IMR-90 (cell line): ENCODE results near the gene KIAA0825. TPM values are rescaled to one million over a fixed set of nuclear protein-coding genes. Genes with fewer than 3 reads are reported as not detected.

Experiments used
- ATAC-seq: fragments of 200-7000 bp; cut with Tn5 transposase; 2 replicates; pipeline ENCODE4 v1.9.1; 2020; ENCODE audit warnings: low read depth, mild to moderate bottlenecking, moderate library complexity
- BruUV-seq: library from RNA; stranded (reverse); fragments of 400-500 nt; replicated peaks from 2 replicates; lab custom pipeline; 2021; lab: Mats Ljungman, UMichigan
- CTCF ChIA-PET: fragments of 300-600 bp; formaldehyde crosslinking; extraction: SDS; loops from one replicate; lab custom pipeline; 2021; ENCODE audit warnings: antibody characterized with exemption; lab: Yijun Ruan, JAX
- POLR2A ChIA-PET: fragments of 300-600 bp; sonication (Branson Sonifier 250); formaldehyde crosslinking; loops from one replicate; lab custom pipeline; 2022; ENCODE audit warnings: antibody characterized with exemption; ENCODE audit not compliant: unreplicated experiment; lab: Charles Lee
- DNase-seq: peaks from one replicate; pipeline ENCODE4 v3.0.0; 2013
- H2AFZ ChIP-seq: replicated peaks from 2 replicates; pipeline ENCODE3; 2013; ENCODE audit warnings: low read length, mild to moderate bottlenecking; ENCODE audit not compliant: poor library complexity
- H2AK5ac ChIP-seq: 2 replicates; pipeline ENCODE4 v1.6.1; 2013; ENCODE audit warnings: low read depth, low read length, inconsistent platforms
- H2AK9ac ChIP-seq: replicated peaks from 2 replicates; pipeline ENCODE3; 2013; ENCODE audit warnings: mild to moderate bottlenecking, low read depth, low read length, moderate library complexity; ENCODE audit not compliant: poor library complexity
- H2BK120ac ChIP-seq: 2 replicates; pipeline ENCODE4 v1.6.1; 2013; ENCODE audit warnings: low read depth, low read length, inconsistent platforms
- H2BK15ac ChIP-seq: 3 replicates; pipeline ENCODE4 v1.6.1; 2013; ENCODE audit warnings: low read depth, low read length, inconsistent platforms
- H2BK20ac ChIP-seq: 2 replicates; pipeline ENCODE4 v1.6.1; 2013; ENCODE audit warnings: low read depth, mild to moderate bottlenecking, inconsistent platforms, low read length, moderate library complexity
- H2BK5ac ChIP-seq: 2 replicates; pipeline ENCODE4 v1.6.1; 2013; ENCODE audit warnings: mild to moderate bottlenecking, low read depth, low read length, inconsistent platforms; ENCODE audit not compliant: poor library complexity, severe bottlenecking
- H3K14ac ChIP-seq: replicated peaks from 2 replicates; pipeline ENCODE4 v1.6.1; 2013; ENCODE audit warnings: low read depth, low read length, inconsistent platforms
- H3K18ac ChIP-seq: 2 replicates; pipeline ENCODE4 v1.6.1; 2013; ENCODE audit warnings: low read depth, low read length, control low read depth
- H3K23ac ChIP-seq: 2 replicates; pipeline ENCODE4 v1.6.1; 2013; ENCODE audit warnings: low read depth, low read length, inconsistent platforms
- H3K27ac ChIP-seq: 2 replicates; pipeline ENCODE4 v1.5.1; 2013; ENCODE audit warnings: mild to moderate bottlenecking, control low read depth, low read length; ENCODE audit not compliant: insufficient read depth
- H3K27me3 ChIP-seq: 2 replicates; pipeline ENCODE4 v1.6.1; 2013; ENCODE audit warnings: low read length; ENCODE audit not compliant: control insufficient read depth, insufficient read depth
- H3K36me3 ChIP-seq: 2 replicates; pipeline ENCODE4 v1.6.1; 2013; ENCODE audit warnings: low read length, mixed read lengths; ENCODE audit not compliant: control insufficient read depth, insufficient read depth
- H3K4ac ChIP-seq: 2 replicates; pipeline ENCODE4 v1.6.1; 2013; ENCODE audit warnings: low read depth, low read length, inconsistent platforms
- H3K4me1 ChIP-seq: 2 replicates; pipeline ENCODE4 v1.6.1; 2013; ENCODE audit warnings: low read length, mixed read lengths; ENCODE audit not compliant: control insufficient read depth, insufficient read depth
- H3K4me2 ChIP-seq: 2 replicates; pipeline ENCODE4 v1.6.1; 2013; ENCODE audit warnings: low read depth, mild to moderate bottlenecking, control low read depth, low read length, moderate library complexity
- H3K4me3 ChIP-seq: 2 replicates; pipeline ENCODE4 v1.5.1; 2013; ENCODE audit warnings: low read depth, mild to moderate bottlenecking, control low read depth, low read length, moderate library complexity; ENCODE audit not compliant: insufficient read depth
- H3K56ac ChIP-seq: 2 replicates; pipeline ENCODE4 v1.6.1; 2013; ENCODE audit warnings: low read length, inconsistent platforms; ENCODE audit not compliant: insufficient read depth; ENCODE audit errors: extremely low read depth
- H3K79me1 ChIP-seq, 2 experiments: 2 replicates each; pipeline ENCODE4 v1.6.1; 2013; ENCODE audit warnings: low read length in 2 of 2, inconsistent platforms in 1 of 2, low read depth in 1 of 2
- H3K9ac ChIP-seq: 2 replicates; pipeline ENCODE4 v1.6.1; 2013; ENCODE audit warnings: low read depth, low read length, control low read depth
- H3K9me1 ChIP-seq: 2 replicates; pipeline ENCODE4 v1.6.1; 2013; ENCODE audit warnings: low read length, inconsistent platforms; ENCODE audit not compliant: insufficient read depth
- H3K9me3 ChIP-seq: 2 replicates; pipeline ENCODE4 v1.6.1; 2013; ENCODE audit warnings: low read length; ENCODE audit not compliant: control insufficient read depth, insufficient read depth
- H4K20me1 ChIP-seq: 2 replicates; pipeline ENCODE4 v1.6.1; 2013; ENCODE audit warnings: low read length, inconsistent platforms; ENCODE audit not compliant: insufficient read depth
- H4K5ac ChIP-seq: 2 replicates; pipeline ENCODE4 v1.6.1; 2013; ENCODE audit warnings: mild to moderate bottlenecking, low read depth, low read length, control low read depth
- H4K8ac ChIP-seq, 2 experiments: 2 replicates each; pipeline ENCODE4 v1.6.1; 2013; ENCODE audit warnings: low read depth in 2 of 2, low read length in 2 of 2, control low read depth in 1 of 2, inconsistent platforms in 1 of 2
- H4K91ac ChIP-seq: 2 replicates; pipeline ENCODE4 v1.6.1; 2013; ENCODE audit warnings: low read depth, low read length, inconsistent platforms; ENCODE audit not compliant: insufficient read depth
- BHLHE40 ChIP-seq: fragments of 150-350 bp; IDR thresholded peaks from 2 replicates; pipeline ENCODE4 v1.6.1; 2016; ENCODE audit warnings: mild to moderate bottlenecking, low read depth, low read length
- CEBPB ChIP-seq: IDR thresholded peaks from 2 replicates; pipeline ENCODE4 v1.6.1; 2012; ENCODE audit warnings: low read depth, low read length, improper control_type of control experiment
- ELK1 ChIP-seq: fragments of 150-350 bp; IDR thresholded peaks from 2 replicates; pipeline ENCODE4 v1.6.1; 2016; ENCODE audit warnings: low read depth, mild to moderate bottlenecking, low read length, moderate library complexity, borderline replicate concordance
- FOS ChIP-seq: fragments of 150-350 bp; IDR thresholded peaks from 2 replicates; pipeline ENCODE4 v1.6.1; 2016; ENCODE audit warnings: low read depth, low read length
- MAZ ChIP-seq: IDR thresholded peaks from 2 replicates; pipeline ENCODE4 v1.6.1; 2012; ENCODE audit warnings: low read depth, mild to moderate bottlenecking, low read length, improper control_type of control experiment, moderate library complexity, borderline replicate concordance
- MXI1 ChIP-seq: IDR thresholded peaks from 2 replicates; pipeline ENCODE4 v1.6.1; 2012; ENCODE audit warnings: low read depth, mild to moderate bottlenecking, low read length, moderate library complexity, borderline replicate concordance
- NFE2L2 ChIP-seq: fragments of 150-350 bp; IDR thresholded peaks from 2 replicates; pipeline ENCODE4 v1.6.1; 2016; ENCODE audit warnings: low read depth, mild to moderate bottlenecking, low read length
- POLR2A ChIP-seq: IDR thresholded peaks from 2 replicates; pipeline ENCODE4 v1.6.1; 2012; ENCODE audit warnings: mild to moderate bottlenecking, low read depth, low read length
- RAD21 ChIP-seq: IDR thresholded peaks from 2 replicates; pipeline ENCODE4 v1.6.1; 2012; ENCODE audit warnings: low read length, improper control_type of control experiment
- RFX5 ChIP-seq: IDR thresholded peaks from 2 replicates; pipeline ENCODE4 v1.8.0; 2012; ENCODE audit warnings: low read depth, mild to moderate bottlenecking, low read length, moderate library complexity
- SMC3 ChIP-seq: fragments of 150-350 bp; IDR thresholded peaks from 2 replicates; pipeline ENCODE4 v1.6.1; 2016; ENCODE audit warnings: low read depth, mild to moderate bottlenecking, antibody characterized with exemption, low read length, moderate library complexity
- WGBS, 2 experiments: methylation state at CpG; one replicate each; pipeline versions ENCODE4 v1.1.5 to v1.1.7; 2013; ENCODE audit warnings: missing lambda C conversion rate in 2 of 2; ENCODE audit not compliant: insufficient read length in 1 of 2; ENCODE audit errors: extremely low coverage in 2 of 2; 5-methylcytosine and 5-hydroxymethylcytosine counted together
- dilution Hi-C: fragments of 300-500 bp; cut with HindIII; formaldehyde crosslinking; loops from one replicate; pipeline ENCODE4 v1.14.3; 2018; ENCODE audit warnings: low sequenced_read_pairs; ENCODE audit not compliant: unreplicated experiment
- in situ Hi-C: fragments of 300-500 bp; cut with MboI; formaldehyde crosslinking; loops from 3 replicates; pipeline ENCODE4 v1.14.3; 2019; ENCODE audit warnings: low sequenced_read_pairs, inconsistent platforms, mixed read lengths
- intact Hi-C: fragments of 100-400 bp; cut with micrococcal nuclease; formaldehyde crosslinking; loops from 2 replicates; pipeline ENCODE4 v1.10.0; 2022
- polyA plus RNA-seq, 3 experiments: library from polyadenylated mRNA; depleted of rRNA; stranded (reverse); fragments of >200 nt; gene quantifications; 2 replicates each; pipeline ENCODE4 v1.2.3, GENCODE V29; 2012; ENCODE audit warnings: low replicate concordance in 1 of 3
- total RNA-seq: library from RNA; depleted of rRNA; stranded (reverse); fragments of >200 nt; gene quantifications from 2 replicates; pipeline ENCODE4 v1.2.3, GENCODE V29; 2012
- TF ChIP-seq, protein P1 (sequence below): fragments of 150-350 bp; IDR thresholded peaks from 2 replicates; pipeline ENCODE4 v1.6.1; 2017; ENCODE audit warnings: mild to moderate bottlenecking, antibody characterized with exemption, low read length, low read depth
- TF ChIP-seq, protein P2 (sequence below): conservative IDR thresholded peaks from 2 replicates; pipeline ENCODE4 v1.5.1; 2012; ENCODE audit warnings: mild to moderate bottlenecking, low read depth, low read length, improper control_type of control experiment

Gene KIAA0825
- total and polyA plus RNA-seq, 2 of the 4 experiments (the other 2 are of a cell fraction) = 0.46 to 1.8 TPM

- Histone ChIP-seq H3K56ac (no peak overlapping the region), H3K18ac (no peak overlapping the region), H2BK120ac (no peak overlapping the region), H2AK5ac (no peak overlapping the region), H2AFZ (no peak overlapping the region), H3K23ac (no peak overlapping the region), H3K4me3 (no peak overlapping the region), H4K20me1 (no peaks in the 10 kb centered on the region), H3K27me3 (no peaks in the 10 kb centered on the region), H4K5ac (no peak overlapping the region), H2AK9ac (no peak overlapping the region), H3K4ac (no peak overlapping the region), H4K8ac (no peak overlapping the region), H2BK15ac (no peak overlapping the region), H2BK5ac (no peak overlapping the region), H3K27ac (no peak overlapping the region), H3K14ac (no peak overlapping the region), H3K79me1 (no peaks in the 10 kb centered on the region), H2BK20ac (no peak overlapping the region), H3K4me2 (no peak overlapping the region), H3K9me3 (no peaks in the 10 kb centered on the region), H3K9ac (no peak overlapping the region), H3K36me3 (no peaks in the 10 kb centered on the region), H3K9me1 (no peaks in the 10 kb centered on the region; the same call in 1 of the 2 replicates), H4K91ac (no peak overlapping the region), H3K4me1 (peaks cover 3% of the 10 kb centered on the region; the same call in 1 of the 2 replicates)
- in situ Hi-C loops = no loop called here
- ATAC-seq (no peak), DNase-seq (no peak)
- ChIA-PET CTCF (interaction anchor here (0.5 kb wide), 2 partner anchors 69 to 240 kb away, joined by 3 read pairs; no protein-coding TSS in a partner anchor), POLR2A (no interaction called here)
- TF ChIP-seq NFE2L2 (no peak), CEBPB (no peak), RFX5 (no peak), MXI1 (no peak), FOS (no peak), POLR2A (no peak), RAD21 (no peak), BHLHE40 (no peak), ELK1 (no peak), SMC3 (no peak), MAZ (no peak)
- TF ChIP-seq, protein P1, sequence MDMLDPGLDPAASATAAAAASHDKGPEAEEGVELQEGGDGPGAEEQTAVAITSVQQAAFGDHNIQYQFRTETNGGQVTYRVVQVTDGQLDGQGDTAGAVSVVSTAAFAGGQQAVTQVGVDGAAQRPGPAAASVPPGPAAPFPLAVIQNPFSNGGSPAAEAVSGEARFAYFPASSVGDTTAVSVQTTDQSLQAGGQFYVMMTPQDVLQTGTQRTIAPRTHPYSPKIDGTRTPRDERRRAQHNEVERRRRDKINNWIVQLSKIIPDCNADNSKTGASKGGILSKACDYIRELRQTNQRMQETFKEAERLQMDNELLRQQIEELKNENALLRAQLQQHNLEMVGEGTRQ = no peak
- TF ChIP-seq, protein P2, sequence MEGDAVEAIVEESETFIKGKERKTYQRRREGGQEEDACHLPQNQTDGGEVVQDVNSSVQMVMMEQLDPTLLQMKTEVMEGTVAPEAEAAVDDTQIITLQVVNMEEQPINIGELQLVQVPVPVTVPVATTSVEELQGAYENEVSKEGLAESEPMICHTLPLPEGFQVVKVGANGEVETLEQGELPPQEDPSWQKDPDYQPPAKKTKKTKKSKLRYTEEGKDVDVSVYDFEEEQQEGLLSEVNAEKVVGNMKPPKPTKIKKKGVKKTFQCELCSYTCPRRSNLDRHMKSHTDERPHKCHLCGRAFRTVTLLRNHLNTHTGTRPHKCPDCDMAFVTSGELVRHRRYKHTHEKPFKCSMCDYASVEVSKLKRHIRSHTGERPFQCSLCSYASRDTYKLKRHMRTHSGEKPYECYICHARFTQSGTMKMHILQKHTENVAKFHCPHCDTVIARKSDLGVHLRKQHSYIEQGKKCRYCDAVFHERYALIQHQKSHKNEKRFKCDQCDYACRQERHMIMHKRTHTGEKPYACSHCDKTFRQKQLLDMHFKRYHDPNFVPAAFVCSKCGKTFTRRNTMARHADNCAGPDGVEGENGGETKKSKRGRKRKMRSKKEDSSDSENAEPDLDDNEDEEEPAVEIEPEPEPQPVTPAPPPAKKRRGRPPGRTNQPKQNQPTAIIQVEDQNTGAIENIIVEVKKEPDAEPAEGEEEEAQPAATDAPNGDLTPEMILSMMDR = no peak
- no TSS peak for BruUV-seq
- dilution Hi-C loops = no loop called here
- intact Hi-C loops = loop anchor here (10.0 kb wide), 2 partner anchors 439 to 519 kb away; partner anchors contain the start of genes KIAA0825 and SLF1
- WGBS, 2 experiments = no CpG with 5 or more reads among the region's 1 CpG
Measured at GRCh38 chr5:94175912-94176311, 442.5 kb downstream of the KIAA0825 start.
